GM19463 (cell line): ENCODE measurements around the gene SRD5A3.

ENCODE experiments used
- ATAC-seq: cut with Tn5 transposase; IDR thresholded peaks from one replicate; pipeline ENCODE4 v1.9.1; 2021; ENCODE audit warnings: mild to moderate bottlenecking, moderate library complexity; ENCODE audit not compliant: unreplicated experiment

The SRD5A3 gene

GRCh38 chr4:55372259-55372658, 26.2 kb downstream of the SRD5A3 start:
- no peak for ATAC-seq

GRCh38 chr4:55373461-55373860, 27.4 kb downstream of the SRD5A3 start:
- ATAC-seq = no peak

- no peak for ATAC-seq
Observed at GRCh38 chr4:55376698-55377097, 30.7 kb downstream of the SRD5A3 start.

GRCh38 chr4:55378617-55379467, 32.8 kb downstream of the SRD5A3 start:
- ATAC-seq = no peak

- no peak for ATAC-seq
Observed at GRCh38 chr4:55380576-55380975, 34.5 kb downstream of the SRD5A3 start.

GRCh38 chr4:55381502-55381901, 35.5 kb downstream of the SRD5A3 start:
- ATAC-seq = no peak

GRCh38 chr4:55382488-55383003, 36.5 kb downstream of the SRD5A3 start:
- ATAC-seq = no peak

GRCh38 chr4:55385201-55385649, 39.2 kb downstream of the SRD5A3 start:
- no peak for ATAC-seq

- peak; percentile 73 for ATAC-seq
Observed at GRCh38 chr4:55386073-55386472, 40.0 kb downstream of the SRD5A3 start.

GRCh38 chr4:55386840-55387239, 40.8 kb downstream of the SRD5A3 start:
- ATAC-seq = no peak

GRCh38 chr4:55393461-55394320, 47.6 kb downstream of the SRD5A3 start:
- ATAC-seq = no peak

- peak; percentile 0 for ATAC-seq
Observed at GRCh38 chr4:55395218-55395528, 49.1 kb downstream of the SRD5A3 start.

GRCh38 chr4:55395529-55396307, 49.7 kb downstream of the SRD5A3 start, which contains the start of gene TMEM165:
Gene TMEM165 (plus strand): TSS chr4:55395957. CDS start chr4:55396190, 233 bp downstream.
- ATAC-seq = peak; percentile 91

GRCh38 chr4:55396308-55397125, 50.5 kb downstream of the SRD5A3 start:
- ATAC-seq = peak; percentile 22

- no peak for ATAC-seq
Observed at GRCh38 chr4:55397126-55397436, 51.0 kb downstream of the SRD5A3 start.

- ATAC-seq = no peak
Observed at GRCh38 chr4:55397520-55398321, 51.7 kb downstream of the SRD5A3 start.

- ATAC-seq = no peak
Observed at GRCh38 chr4:55398461-55398860, 52.4 kb downstream of the SRD5A3 start.

- ATAC-seq = no peak
Observed at GRCh38 chr4:55398966-55399365, 52.9 kb downstream of the SRD5A3 start.

- ATAC-seq = no peak
Observed at GRCh38 chr4:55399581-55399980, 53.5 kb downstream of the SRD5A3 start.
